Psoas muscle (tissue), 8 donors: ENCODE data around the gene RELL1. TPM values are rescaled to one million over a fixed set of nuclear protein-coding genes. Genes with fewer than 3 reads are reported as not detected.

Source experiments
- ATAC-seq, 4 donors: fragments of 200-7000 bp; cut with Tn5 transposase; one replicate each; pipeline ENCODE4 v1.9.1; 2020; ENCODE audit warnings: moderate library complexity in 3 of 4, mild to moderate bottlenecking in 2 of 4
- DNase-seq, 2 donors: peaks; one replicate each; pipeline ENCODE4 v3.0.0-alpha.2; 2020
- H3K27ac ChIP-seq: fragments of 200-600 bp; one replicate; pipeline ENCODE4 v1.8.0; 2022
- H3K27me3 ChIP-seq, 3 donors: fragments of 200-600 bp in 1 of 3; one replicate each; pipeline versions ENCODE4 v1.6.1 to v1.8.0; 2013 to 2022; ENCODE audit warnings: low read length in 2 of 3, mild to moderate bottlenecking in 2 of 3, moderate library complexity in 1 of 3; ENCODE audit not compliant: insufficient read depth in 3 of 3
- H3K36me3 ChIP-seq, 2 donors: fragments of 200-600 bp in 1 of 2; one replicate each; pipeline versions ENCODE4 v1.6.1 to v1.8.0; 2013 to 2022; ENCODE audit warnings: low read depth in 1 of 2, mild to moderate bottlenecking in 1 of 2, moderate library complexity in 1 of 2; ENCODE audit not compliant: insufficient read depth in 1 of 2
- H3K4me1 ChIP-seq: fragments of 200-600 bp; one replicate; pipeline ENCODE4 v1.8.0; 2022
- H3K4me3 ChIP-seq: fragments of 200-600 bp; one replicate; pipeline ENCODE4 v1.8.0; 2022; ENCODE audit warnings: mild to moderate bottlenecking
- H3K9me3 ChIP-seq: fragments of 200-600 bp; one replicate; pipeline ENCODE4 v1.8.0; 2022
- CTCF ChIP-seq: fragments of 200-600 bp; IDR thresholded peaks from one replicate; pipeline ENCODE4 v1.8.0; 2022; ENCODE audit warnings: antibody characterized with exemption
- WGBS, 3 donors: extraction: QIAGEN DNeasy Blood & Tissue Kit; methylation state at CpG; one replicate each; pipeline versions ENCODE4 v1.1.6 to v1.1.7; 2013; 5-methylcytosine and 5-hydroxymethylcytosine counted together
- intact Hi-C, 2 donors: fragments of 100-400 bp; cut with DNase I; formaldehyde crosslinking; loops; one replicate each; pipeline versions ENCODE4 v1.11.0 to v1.14.2; 2022
- long read RNA-seq, 2 donors: library from polyadenylated mRNA; unstranded; transcript quantifications; one replicate each; pipeline ENCODE4 v2.0.0, GENCODE V29; 2021
- polyA plus RNA-seq, 3 donors: library from polyadenylated mRNA; stranded (reverse); fragments of 200-250 nt; gene quantifications; one replicate each; pipeline ENCODE4 v1.2.3, GENCODE V29; 2013
- total RNA-seq, 4 donors: library from RNA; stranded (reverse); fragmentation: NEBNext Ultra II Directional in 2 of 4; extraction: Animal tissue kit (Norgen Biotek cat#: 25700) in 2 of 4; gene quantifications; one replicate each; pipeline versions ENCODE4 v1.2.1 to v1.2.4, GENCODE V29; 2021 to 2023
- donor health status: healthy with polysubstance abuse.
- donor health status: DM: no; HTN: no; CAD: no; lungs with moderate emphysema.
- donor health status: Bipolar disorder and iron deficiency.
- donor health status: healthy.
- donor health status: DM: yes; HTN: yes; CAD: no.
- donor health status: DM: no; HTN: no; CAD: no.
- donor health status: DM: no; HTN: no; CAD: no.
- donor health status: DM: yes; HTN: yes; CAD: no.

RELL1 gene
- 10 to 100 TPM; 21.0 to 35.7 (median 25.1) TPM for total RNA-seq
- 1 to 10 TPM; 2.3 to 3.4 (median 2.9) TPM for polyA plus RNA-seq
- long read RNA-seq, donor 1, partial matches to known transcripts, result 0 of 4 reads
- long read RNA-seq, donor 1, other reads (novel, unspliced or antisense), result 1 of 4 reads
- long read RNA-seq, donor 2, transcript RELL1-202 (7 exons, 1,350 nt), result major isoform, 10 of 14 reads
- long read RNA-seq, donor 2, partial matches to known transcripts, result 1 of 14 reads
- long read RNA-seq, donor 2, other reads (novel, unspliced or antisense), result 3 of 14 reads

- intact Hi-C loops, result loop anchor here (5.0 kb wide), 1 partner anchor 59 kb away; no protein-coding TSS in a partner anchor
- WGBS, 3 donors, result 0 to 2% (median 1%) methylated on average over 42 to 57 of the region's 58 CpGs
- peak; percentile 93 to 97 (median 94) for ATAC-seq
Observed at GRCh38 chr4:37686373-37687193, at the start of gene RELL1. TSS of gene RELL1 (minus strand) at chr4:37686376. CDS start at chr4:37686287, 89 bp downstream.

GRCh38 chr4:37735578-37735977 is 49.4 kb upstream of the RELL1 start:
- intact Hi-C loops, result no loop called here
- ATAC-seq, result no peak

More at GRCh38 chr4:37686373-37687193, at the start of gene RELL1:
- H3K4me1 ChIP-seq, result peaks cover 31% of the 10 kb centered on the region
- H3K4me3 ChIP-seq, result peak within 1 kb of the TSS; percentile 98
- no peaks in the 10 kb centered on the region for H3K36me3 ChIP-seq
- H3K9me3 ChIP-seq, result no peaks in the 10 kb centered on the region
- peak; percentile 99 to 100 for DNase-seq
- no peak for TF ChIP-seq CTCF
- no peaks in the 10 kb centered on the region for H3K27me3 ChIP-seq
- H3K27ac ChIP-seq, result peak within 1 kb of the TSS; percentile 99

GRCh38 chr4:37734989-37735388 is 48.8 kb upstream of the RELL1 start:
- ATAC-seq (no peak), DNase-seq (no peak)
- no peaks in the 10 kb centered on the region for H3K9me3 ChIP-seq
- no peaks in the 10 kb centered on the region for H3K36me3 ChIP-seq
- H3K4me3 ChIP-seq, result no peak overlapping the region
- intact Hi-C loops, result no loop called here
- H3K4me1 ChIP-seq, result no peaks in the 10 kb centered on the region
- TF ChIP-seq CTCF, result no peak
- 92 to 94% (median 92%) methylated on average over 3 of the region's 3 CpGs for WGBS, 3 donors
- no peaks in the 10 kb centered on the region for H3K27me3 ChIP-seq
- no peak overlapping the region for H3K27ac ChIP-seq

More at GRCh38 chr4:37735578-37735977, 49.4 kb upstream of the RELL1 start:
- Histone ChIP-seq H3K9me3 (no peaks in the 10 kb centered on the region), H3K27ac (no peak overlapping the region), H3K27me3 (no peaks in the 10 kb centered on the region), H3K4me1 (no peaks in the 10 kb centered on the region), H3K36me3 (no peaks in the 10 kb centered on the region), H3K4me3 (no peak overlapping the region)
- TF ChIP-seq CTCF, result no peak
- WGBS, 3 donors, result 87 to 92% (median 91%) methylated on average over 5 of the region's 5 CpGs
- DNase-seq, result no peak

- Histone ChIP-seq H3K27ac (no peak overlapping the region), H3K9me3 (no peaks in the 10 kb centered on the region), H3K4me3 (no peak overlapping the region), H3K4me1 (no peaks in the 10 kb centered on the region), H3K36me3 (no peaks in the 10 kb centered on the region), H3K27me3 (no peaks in the 10 kb centered on the region)
- TF ChIP-seq CTCF, result no peak
- no peak for ATAC-seq
- WGBS, 3 donors, result 50 to 68% (median 59%) methylated on average over 6 of the region's 6 CpGs
- no peak for DNase-seq
- intact Hi-C loops, result no loop called here
Observed at GRCh38 chr4:37733240-37733867, 47.2 kb upstream of the RELL1 start.
